ENCODE measurements around the gene NINJ1. TPM values are rescaled to one million over a fixed set of nuclear protein-coding genes. Genes with fewer than 3 reads are reported as not detected.

Gene NINJ1
- total RNA-seq, 4 donors from 2014 or later, result 47.0 to 56.8 (median 54.5) TPM

DNA sequence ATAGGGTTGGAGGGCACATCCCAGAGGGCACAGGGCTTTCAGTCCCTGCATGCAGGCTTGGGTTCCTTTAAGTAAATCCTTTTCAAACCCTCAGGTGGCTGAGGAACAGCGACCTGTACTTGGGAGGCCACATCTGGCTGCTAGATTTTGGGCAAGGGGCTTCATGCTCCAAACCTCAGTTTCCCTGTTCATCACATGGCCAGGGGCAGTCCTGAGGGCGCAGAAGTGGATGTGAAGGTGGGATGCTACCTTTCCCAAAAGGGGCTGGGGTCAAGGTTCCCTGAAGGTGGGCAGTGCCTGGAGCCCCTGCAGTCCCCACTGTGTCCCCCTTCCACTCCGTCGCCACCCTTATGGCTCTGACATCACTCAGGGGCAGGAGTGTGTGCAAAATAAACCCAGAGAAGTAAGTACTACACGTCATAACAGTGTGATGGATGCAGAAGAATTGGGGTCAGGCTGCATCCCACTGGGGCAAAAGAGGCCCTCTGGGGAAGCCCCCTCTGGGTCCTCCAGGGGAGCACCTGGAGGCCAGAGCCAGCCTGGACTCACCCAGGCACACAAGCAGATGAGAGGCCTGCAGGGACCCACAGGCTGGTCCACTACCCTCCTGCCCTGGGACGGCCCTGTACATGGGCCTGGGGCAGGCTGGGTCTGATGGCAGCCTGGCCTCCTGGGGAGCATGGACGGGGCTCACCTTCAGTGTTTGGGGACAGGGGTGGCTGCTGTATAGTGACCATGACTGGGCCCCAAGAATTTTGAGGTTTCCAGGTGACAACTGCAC is 40.0 kb downstream of the NINJ1 start:
- Histone ChIP-seq H3K9me3 (no peaks in the 10 kb centered on the region), H3K36me3 (no peaks in the 10 kb centered on the region), H3K4me1 (peaks cover 6 to 42% (median 37%) of the 10 kb centered on the region in 4 donors), H3K27ac (peak overlapping the region; percentile 89 to 99 (median 98)), H3K4me3 (peak overlapping the region in 1 of 4 donors; percentile 12), H3K27me3 (no peaks in the 10 kb centered on the region)
- TF ChIP-seq POLR2A (IDR thresholded peaks at IDR 0.05), result no peak
- TF ChIP-seq, protein P1, sequence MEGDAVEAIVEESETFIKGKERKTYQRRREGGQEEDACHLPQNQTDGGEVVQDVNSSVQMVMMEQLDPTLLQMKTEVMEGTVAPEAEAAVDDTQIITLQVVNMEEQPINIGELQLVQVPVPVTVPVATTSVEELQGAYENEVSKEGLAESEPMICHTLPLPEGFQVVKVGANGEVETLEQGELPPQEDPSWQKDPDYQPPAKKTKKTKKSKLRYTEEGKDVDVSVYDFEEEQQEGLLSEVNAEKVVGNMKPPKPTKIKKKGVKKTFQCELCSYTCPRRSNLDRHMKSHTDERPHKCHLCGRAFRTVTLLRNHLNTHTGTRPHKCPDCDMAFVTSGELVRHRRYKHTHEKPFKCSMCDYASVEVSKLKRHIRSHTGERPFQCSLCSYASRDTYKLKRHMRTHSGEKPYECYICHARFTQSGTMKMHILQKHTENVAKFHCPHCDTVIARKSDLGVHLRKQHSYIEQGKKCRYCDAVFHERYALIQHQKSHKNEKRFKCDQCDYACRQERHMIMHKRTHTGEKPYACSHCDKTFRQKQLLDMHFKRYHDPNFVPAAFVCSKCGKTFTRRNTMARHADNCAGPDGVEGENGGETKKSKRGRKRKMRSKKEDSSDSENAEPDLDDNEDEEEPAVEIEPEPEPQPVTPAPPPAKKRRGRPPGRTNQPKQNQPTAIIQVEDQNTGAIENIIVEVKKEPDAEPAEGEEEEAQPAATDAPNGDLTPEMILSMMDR (IDR thresholded peaks at IDR 0.05), result no peak
- DNase-seq, result peak in 2 of 3 donors; percentile 47 to 51

DNA sequence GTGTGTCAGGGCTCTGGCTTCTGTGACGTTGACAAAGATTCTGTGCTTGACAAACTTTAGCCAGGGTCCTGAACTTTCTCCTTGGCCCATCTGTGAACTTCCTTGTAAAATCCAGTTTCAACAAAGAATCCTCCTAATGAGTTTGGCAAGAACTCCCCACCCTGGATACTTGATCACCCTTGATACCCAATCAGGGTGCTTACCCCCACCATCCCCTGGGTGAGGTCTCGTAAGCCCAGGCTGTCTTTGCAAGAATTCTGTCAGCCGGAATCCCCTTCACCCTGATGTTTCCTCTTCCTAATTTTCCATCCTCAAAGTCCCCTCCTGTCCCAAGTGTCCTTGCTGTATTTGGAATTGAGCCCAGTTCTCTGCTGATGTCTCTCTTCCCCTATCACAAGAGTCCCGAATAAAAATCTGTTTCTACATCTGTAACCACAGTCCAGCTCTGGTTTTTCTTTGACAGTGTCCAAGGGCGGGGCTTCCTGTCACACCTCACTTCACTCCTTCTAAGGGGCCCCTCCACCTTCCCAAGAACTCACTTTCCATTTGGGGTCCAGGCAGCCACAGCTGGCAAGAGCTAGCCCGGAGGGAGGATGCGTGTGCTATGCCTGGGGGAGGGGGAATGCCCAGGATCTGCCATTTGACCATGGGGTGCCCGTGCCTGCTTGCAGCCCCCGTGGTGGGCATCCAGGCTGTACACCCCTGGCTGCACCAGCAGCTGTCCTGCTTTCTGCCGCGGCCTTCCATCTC is 40.7 kb downstream of the NINJ1 start:
- H3K36me3 ChIP-seq, result no peaks in the 10 kb centered on the region
- no peaks in the 10 kb centered on the region for H3K9me3 ChIP-seq
- DNase-seq, result peak; percentile 45 to 69 (median 58)
- H3K4me1 ChIP-seq, result peaks cover 5 to 39% (median 31%) of the 10 kb centered on the region in 4 donors
- peak overlapping the region; percentile 23 to 99 (median 64) for H3K27ac ChIP-seq
- TF ChIP-seq POLR2A (IDR thresholded peaks at IDR 0.05), result no peak
- TF ChIP-seq, protein P1 (IDR thresholded peaks at IDR 0.05), result no peak
- peak overlapping the region in 1 of 4 donors; percentile 12 for H3K4me3 ChIP-seq
- no peaks in the 10 kb centered on the region for H3K27me3 ChIP-seq

DNA sequence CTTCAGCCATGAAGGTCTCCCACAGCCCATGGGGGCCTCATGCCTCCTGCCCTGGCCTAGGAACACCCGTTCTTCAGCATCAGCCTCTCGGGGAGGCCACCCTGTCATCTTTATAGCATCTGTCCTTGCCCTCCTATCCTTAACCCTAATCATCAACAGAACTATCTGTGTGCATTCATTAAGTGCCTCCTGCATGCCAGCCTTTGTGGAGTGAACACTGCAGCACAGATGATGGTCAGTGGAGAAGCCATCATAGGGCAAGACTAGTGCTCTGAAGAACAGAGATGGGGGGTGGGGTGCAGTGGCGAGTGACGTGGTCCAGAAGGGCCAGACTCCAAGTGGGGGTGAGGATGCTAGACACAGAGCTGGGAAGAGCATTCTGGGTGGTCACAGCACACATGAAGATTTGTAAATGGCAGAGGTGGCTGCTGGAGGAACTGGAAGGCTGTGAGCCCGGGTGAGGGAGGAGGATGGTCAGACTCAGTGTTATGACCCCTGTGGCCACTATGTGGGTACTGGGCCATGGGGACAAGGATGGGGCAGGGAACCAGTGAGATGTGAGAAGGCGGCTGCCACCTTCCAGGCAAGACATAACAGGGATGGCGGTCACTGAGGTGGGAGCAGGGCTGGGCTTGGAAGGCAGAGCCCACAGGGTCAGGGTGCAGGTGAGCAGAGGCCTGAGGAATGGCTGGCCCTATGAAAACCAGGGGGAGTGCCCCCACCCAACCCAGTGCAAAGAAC is 41.6 kb downstream of the NINJ1 start:
- H3K9me3 ChIP-seq, result no peaks in the 10 kb centered on the region
- H3K27ac ChIP-seq, result peak overlapping the region; percentile 23 to 99 (median 64)
- peak in 2 of 3 donors; percentile 43 to 45 for DNase-seq
- H3K4me1 ChIP-seq, result peaks cover 0 to 32% (median 23%) of the 10 kb centered on the region in 4 donors
- H3K27me3 ChIP-seq, result no peaks in the 10 kb centered on the region
- no peak overlapping the region for H3K4me3 ChIP-seq
- no peak for TF ChIP-seq POLR2A (IDR thresholded peaks at IDR 0.05)
- TF ChIP-seq, protein P1 (IDR thresholded peaks at IDR 0.05), result no peak
- H3K36me3 ChIP-seq, result no peaks in the 10 kb centered on the region

DNA sequence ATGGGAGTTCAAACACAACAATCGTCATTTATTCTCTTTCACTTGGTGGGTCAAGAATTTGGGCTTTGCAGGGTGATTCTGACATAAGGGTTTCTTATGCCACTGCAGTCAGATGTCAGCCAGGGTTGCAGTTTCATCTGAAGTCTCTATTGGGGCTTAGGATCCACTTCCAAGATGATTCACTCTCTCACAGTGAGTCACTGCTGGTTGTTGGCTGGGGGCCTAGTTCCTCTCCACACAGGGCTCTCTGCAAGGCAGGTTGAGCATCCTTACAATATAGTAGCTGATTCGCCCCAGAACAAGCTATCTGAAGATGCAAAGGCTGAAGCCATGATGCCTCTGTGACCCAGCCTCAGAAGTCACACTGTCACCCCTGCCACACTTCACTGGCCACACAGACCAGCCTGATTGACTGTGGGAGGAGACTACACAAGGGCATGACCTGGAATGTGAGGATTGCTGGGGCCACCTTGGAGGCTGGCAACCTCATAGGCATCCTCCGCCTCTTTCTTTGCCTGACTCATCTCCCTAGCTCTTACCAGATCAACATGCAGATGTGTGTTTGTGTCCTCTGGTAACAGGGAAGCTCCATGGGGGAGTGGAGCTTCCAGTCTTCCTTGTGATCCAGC is 42.5 kb downstream of the NINJ1 start:
- TF ChIP-seq, protein P1 (IDR thresholded peaks at IDR 0.05), result no peak
- no peak for TF ChIP-seq POLR2A (IDR thresholded peaks at IDR 0.05)
- no peaks in the 10 kb centered on the region for H3K9me3 ChIP-seq
- peak overlapping the region in 1 of 4 donors; percentile 4 for H3K27ac ChIP-seq
- peak in 2 of 3 donors; percentile 35 to 58 for DNase-seq
- H3K27me3 ChIP-seq, result no peaks in the 10 kb centered on the region
- H3K36me3 ChIP-seq, result no peaks in the 10 kb centered on the region
- H3K4me3 ChIP-seq, result no peak overlapping the region
- peaks cover 0 to 23% (median 18%) of the 10 kb centered on the region in 4 donors for H3K4me1 ChIP-seq

DNA sequence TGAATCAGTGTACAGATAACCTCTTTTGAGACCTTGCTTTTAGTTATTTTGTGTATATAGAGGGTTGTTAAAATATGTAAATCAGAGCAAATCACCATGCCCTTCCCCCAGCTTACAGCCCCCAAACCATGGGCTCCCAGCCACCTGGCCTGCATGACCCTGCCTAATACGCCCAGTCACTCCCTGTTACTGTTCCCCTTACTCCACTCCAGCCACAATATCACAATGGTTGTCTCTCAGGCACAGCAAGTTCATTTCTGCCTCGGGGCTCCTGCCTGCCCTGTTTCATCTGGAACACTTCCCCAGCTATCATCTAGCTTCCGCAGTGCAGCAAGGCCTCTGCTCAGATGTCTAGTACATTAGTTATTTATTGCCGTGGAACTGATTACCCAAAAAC is 43.0 kb downstream of the NINJ1 start:
- H3K4me1 ChIP-seq, result peaks cover 0 to 21% (median 18%) of the 10 kb centered on the region in 4 donors
- H3K27ac ChIP-seq, result no peak overlapping the region
- peak in 2 of 3 donors; percentile 22 to 41 for DNase-seq
- no peaks in the 10 kb centered on the region for H3K9me3 ChIP-seq
- H3K27me3 ChIP-seq, result no peaks in the 10 kb centered on the region
- TF ChIP-seq POLR2A (IDR thresholded peaks at IDR 0.05), result no peak
- TF ChIP-seq, protein P1 (IDR thresholded peaks at IDR 0.05), result no peak
- H3K36me3 ChIP-seq, result no peaks in the 10 kb centered on the region
- H3K4me3 ChIP-seq, result no peak overlapping the region

All from Peyer's patch (tissue), 4 donors.